DMS 273 (cell line): ENCODE data around the gene ITGB1BP2.
"Not testable (repeated sequence)": the region's sequence is repeated elsewhere in the genome, so short reads cannot be mapped to it uniquely, and the experiment has no call there.

Experiments
- DNase-seq: peaks from one replicate; lab custom pipeline; 2025; ENCODE audit not compliant: unreplicated experiment; lab: John Stamatoyannopoulos, UW

The ITGB1BP2 gene

GRCh38 chrX:71300495-71300894, 1.1 kb upstream of the ITGB1BP2 start:
- DNase-seq, result not testable (repeated sequence)

DNA sequence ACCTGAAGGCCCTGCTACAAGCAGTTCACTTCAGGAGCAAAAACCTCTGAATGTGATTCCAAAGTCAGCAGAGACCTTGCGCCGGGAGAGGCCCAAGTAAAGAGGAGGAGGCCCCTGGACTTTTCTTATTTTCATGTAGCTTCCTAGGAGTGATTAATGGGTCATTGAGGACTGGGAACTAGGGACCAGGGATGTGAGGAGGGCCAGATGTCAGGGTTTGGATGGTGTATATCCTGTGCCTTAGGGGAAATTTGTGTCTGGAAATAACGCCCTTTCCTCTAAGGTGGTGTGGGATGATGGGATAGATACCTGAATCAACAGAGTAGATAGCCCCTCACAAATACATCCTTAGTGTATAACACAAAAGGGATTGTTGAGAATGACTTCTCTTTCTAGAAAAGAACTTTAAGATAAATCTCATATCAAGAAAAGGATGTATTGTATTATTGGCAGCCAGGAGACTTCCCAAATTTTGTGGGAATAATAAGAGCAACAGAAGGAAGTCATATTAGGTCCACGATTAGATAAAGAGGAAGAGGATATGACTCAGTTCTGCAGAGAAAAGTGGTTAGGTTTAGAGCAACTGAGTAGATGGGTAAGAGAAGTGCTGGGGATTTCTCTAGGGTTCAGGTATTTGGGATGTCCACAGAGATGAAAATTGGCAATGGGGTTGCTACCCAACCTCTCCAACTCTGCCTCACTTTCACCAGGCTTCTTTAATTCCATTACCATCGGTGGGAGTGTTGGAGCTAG, 1.1 kb downstream of the ITGB1BP2 start:
- DNase-seq, result no peak

GRCh38 chrX:71304561-71304960, 3.0 kb downstream of the ITGB1BP2 start:
- DNase-seq, result no peak

- DNase-seq, result no peak
Measured at GRCh38 chrX:71315917-71316316, 14.4 kb downstream of the ITGB1BP2 start.

GRCh38 chrX:71316959-71317358, 15.4 kb downstream of the ITGB1BP2 start:
- not testable (repeated sequence) for DNase-seq

- DNase-seq, result no peak
Measured at GRCh38 chrX:71320126-71320525, 18.6 kb downstream of the ITGB1BP2 start.

GRCh38 chrX:71321731-71322130, 20.2 kb downstream of the ITGB1BP2 start:
- DNase-seq, result no peak

GRCh38 chrX:71324452-71324851, 22.9 kb downstream of the ITGB1BP2 start:
- not testable (repeated sequence) for DNase-seq

DNA sequence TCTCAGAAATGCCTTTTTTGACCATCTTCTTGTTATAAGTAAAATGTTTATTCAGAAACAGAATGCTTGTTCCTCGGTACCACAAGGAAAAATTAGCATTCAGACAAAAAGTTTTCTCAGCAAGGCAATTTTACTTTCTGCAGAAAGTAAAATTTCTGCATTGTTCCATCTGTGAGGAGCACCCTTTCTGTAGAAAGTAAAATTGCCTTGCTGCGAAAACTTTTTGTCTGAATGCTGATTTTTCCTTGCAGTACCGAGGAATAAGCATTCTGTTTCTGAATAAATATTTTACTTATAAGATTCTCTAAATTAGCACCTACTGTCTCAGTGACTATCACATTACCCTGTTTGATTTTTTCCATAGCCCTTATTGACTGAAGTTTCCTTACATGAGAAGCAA, 24.8 kb downstream of the ITGB1BP2 start:
- DNase-seq, result no peak

GRCh38 chrX:71349151-71349665, 47.7 kb downstream of the ITGB1BP2 start:
- DNase-seq, result not testable (repeated sequence)

DNA sequence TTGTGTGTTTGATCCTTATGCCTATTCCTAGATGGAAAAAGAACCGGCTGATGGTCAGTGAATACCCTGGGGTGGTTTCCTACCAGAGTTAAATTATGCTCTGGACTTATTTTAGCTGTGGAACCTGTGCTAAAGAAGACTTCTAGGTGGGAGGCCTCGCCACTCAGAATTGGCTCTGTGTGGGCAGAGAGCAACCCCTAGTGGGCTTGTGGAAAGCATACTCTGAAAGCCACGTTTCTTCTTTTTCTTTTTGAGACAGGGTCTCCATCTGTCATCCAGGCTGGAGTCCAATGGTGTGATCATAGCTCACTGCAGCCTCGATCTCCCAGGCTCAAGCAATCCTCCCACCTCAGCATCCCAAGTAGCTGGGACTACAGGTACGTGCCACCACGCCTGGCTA, 48.3 kb downstream of the ITGB1BP2 start:
- not testable (repeated sequence) for DNase-seq

GRCh38 chrX:71352439-71352838, 50.9 kb downstream of the ITGB1BP2 start:
- DNase-seq, result not testable (repeated sequence)
